PFSK-1 (cell line): ENCODE measurements around the gene ZNF276.

Experiments used
- FOXP2 ChIP-seq: optimal IDR thresholded peaks from 2 replicates; pipeline ENCODE3; 2011; ENCODE audit warnings: borderline replicate concordance, control low read depth, inconsistent platforms; ENCODE audit not compliant: insufficient read depth; ENCODE audit errors: extremely low read length, extremely low read depth
- POLR2AphosphoS5 ChIP-seq: IDR thresholded peaks from 2 replicates; pipeline ENCODE4 v1.6.1; 2012; ENCODE audit warnings: low read depth, mild to moderate bottlenecking, control low read depth, low read length, moderate library complexity
- TAF1 ChIP-seq: IDR thresholded peaks from 2 replicates; pipeline ENCODE4 v1.6.1; 2012; ENCODE audit warnings: low read length, control low read depth, borderline replicate concordance; ENCODE audit not compliant: insufficient read depth

GRCh38 chr16:89784406-89784805, 63.1 kb downstream of the ZNF276 start:
- TF ChIP-seq POLR2AphosphoS5 = no peak
- TF ChIP-seq FOXP2 = no peak
- no peak for TF ChIP-seq TAF1
